NOMO-1 (cell line): ENCODE measurements around the gene PSMA3.

ENCODE experiments used
- DNase-seq, 2 experiments: peaks; one replicate each; lab custom pipeline; 2025; ENCODE audit not compliant: unreplicated experiment in 2 of 2; lab: John Stamatoyannopoulos, UW

Gene PSMA3

GRCh38 chr14:58265401-58265800 is 20.8 kb downstream of the PSMA3 start:
- DNase-seq, result no peak

DNA sequence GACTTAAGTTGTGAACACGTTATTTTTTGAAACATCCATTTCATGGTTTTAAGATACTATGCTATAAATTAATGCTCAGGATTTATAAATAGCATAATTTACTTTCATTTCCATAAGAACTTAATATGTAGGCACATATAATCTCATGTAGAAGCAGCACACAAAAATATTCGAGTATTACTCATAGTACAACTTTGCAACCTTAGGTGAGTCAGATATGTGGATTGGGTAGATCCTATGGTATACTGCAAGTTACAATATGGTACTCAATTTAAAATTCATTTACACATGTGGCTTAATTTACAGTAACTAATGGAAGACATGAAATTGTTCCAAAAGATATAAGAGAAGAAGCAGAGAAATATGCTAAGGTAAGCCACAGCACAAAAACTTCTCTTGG is 26.0 kb downstream of the PSMA3 start:
- DNase-seq, result no peak

GRCh38 chr14:58272588-58273372 is 28.1 kb downstream of the PSMA3 start:
- DNase-seq, result no peak

- DNase-seq, result peak in 1 of 2 experiments; percentile 7
These were observed 30.2 kb downstream of the PSMA3 start for GRCh38 chr14:58274881-58275280.

DNA sequence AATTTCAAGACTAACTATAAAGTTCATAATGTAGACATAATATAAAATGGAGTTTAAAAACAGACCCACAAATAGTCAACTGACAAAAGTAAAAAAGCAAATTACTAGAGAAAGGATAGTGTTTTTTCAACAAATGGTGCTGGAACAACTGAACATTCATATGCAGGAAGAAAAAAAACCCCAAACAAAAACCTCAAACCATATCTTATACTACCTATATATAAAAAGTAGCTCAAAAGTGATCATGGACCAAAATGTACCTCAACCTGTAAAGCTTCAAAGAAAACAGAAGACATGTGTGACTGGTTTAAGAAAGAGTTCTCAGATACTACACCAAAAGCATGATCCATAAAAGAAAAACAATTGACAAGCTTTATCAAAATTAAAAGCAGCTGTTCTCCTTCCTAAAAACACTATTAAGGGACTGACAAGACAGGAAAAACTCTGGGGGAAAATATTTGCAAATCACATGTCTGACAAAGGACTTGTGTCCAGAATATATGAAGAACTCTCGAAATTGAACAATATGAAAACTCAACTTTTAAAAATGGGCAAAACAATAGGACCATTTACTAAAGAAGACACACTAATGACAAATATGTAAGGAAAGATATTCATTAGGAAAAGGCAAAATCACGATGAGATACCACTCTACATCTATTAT is 31.0 kb downstream of the PSMA3 start:
- DNase-seq, result no peak

DNA sequence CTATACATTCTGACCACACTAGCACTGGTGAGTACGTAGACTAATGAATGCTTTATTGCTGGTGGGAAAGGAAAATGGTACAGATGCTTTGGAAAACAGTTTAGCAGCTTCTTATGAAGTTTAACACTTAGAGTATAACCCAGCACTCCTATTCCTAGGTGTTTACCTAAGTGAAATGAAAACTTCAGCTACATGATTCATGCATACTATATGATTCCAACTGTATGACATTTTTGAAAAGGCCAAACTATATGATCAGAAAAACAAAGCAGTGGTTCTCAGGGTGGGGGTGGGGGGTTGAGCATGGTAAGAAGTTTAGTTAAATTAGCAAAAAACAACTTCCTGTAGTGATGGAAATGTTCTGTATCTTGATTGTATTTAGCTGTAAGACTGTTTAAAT is 31.6 kb downstream of the PSMA3 start:
- DNase-seq, result no peak

DNA sequence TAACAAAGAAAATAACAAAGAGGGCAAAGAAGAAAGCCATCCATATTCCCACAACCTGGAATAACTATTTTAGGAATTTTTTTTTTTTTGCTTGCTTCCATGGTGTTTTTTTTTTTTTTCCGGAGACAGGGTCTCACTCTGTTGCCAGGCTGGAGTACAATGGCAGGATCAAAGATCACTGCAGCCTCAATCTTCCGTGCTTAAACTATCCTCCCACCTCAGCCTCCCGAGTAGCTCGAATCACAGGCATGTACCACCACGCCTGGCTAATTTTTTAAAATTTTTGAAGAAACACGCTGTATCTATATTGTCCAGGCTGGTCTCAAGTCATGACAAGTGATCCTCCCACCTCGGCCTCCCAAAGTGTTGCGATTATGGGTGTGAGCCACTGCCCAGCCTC is 33.5 kb downstream of the PSMA3 start:
- no peak for DNase-seq

DNA sequence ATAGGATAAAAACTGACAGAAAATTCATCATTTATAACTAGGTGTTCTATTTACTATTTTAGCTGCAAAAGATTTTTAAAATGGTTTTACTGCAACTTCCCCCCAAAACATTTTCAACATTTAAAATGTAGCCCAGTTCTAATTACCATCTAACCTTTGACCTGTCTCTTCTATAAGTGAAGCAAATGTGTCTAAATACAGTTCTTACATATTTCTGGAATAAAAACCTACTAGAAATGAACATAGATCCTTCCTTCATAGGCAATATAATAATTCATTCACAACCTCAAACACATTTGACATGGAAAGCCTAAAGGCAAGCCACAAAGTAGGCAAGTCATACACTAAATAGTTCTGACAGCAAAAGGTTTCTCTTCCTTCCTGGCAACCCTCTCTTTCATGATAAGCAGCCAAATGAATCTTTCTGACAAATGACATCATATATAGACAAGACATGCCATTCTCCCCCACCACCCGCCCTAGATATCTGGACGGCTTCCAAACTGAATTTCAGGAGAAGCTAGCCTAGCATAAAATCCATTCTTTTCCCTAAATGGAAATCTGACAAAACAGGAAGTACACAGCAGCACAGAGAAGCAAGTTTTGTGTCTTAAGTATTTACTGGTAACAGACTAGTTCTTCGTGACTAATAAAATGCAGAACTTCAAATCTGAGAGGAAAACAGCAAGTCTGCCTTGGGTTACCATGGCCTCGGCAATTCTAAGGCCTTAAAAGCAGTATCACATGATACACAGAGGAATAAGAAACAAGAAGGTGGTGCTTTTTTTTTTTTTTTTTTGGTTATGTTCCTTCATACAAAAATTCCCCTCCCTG is 36.5 kb downstream of the PSMA3 start:
- DNase-seq, result peak; percentile 31 to 79

DNA sequence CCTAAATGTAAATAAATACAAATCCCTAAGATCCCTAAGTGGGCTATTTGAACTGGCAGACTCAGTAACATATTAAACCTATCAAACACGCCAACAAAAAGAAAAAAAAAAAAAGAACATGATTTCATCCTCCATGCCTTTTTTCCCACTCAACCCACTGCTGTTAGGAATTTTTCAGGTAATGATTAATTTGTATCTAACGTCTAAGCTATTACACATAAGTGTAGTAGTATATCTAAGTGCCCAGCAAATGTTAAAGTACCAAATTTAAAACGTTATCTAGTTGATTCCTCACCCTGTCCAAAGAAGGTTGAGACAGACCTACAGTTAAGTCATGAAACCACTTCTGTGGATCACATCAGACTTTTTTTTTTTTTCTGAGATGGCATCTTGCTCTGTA is 37.3 kb downstream of the PSMA3 start:
- no peak for DNase-seq

- no peak for DNase-seq
These were observed 38.4 kb downstream of the PSMA3 start for GRCh38 chr14:58282925-58283593.

DNA sequence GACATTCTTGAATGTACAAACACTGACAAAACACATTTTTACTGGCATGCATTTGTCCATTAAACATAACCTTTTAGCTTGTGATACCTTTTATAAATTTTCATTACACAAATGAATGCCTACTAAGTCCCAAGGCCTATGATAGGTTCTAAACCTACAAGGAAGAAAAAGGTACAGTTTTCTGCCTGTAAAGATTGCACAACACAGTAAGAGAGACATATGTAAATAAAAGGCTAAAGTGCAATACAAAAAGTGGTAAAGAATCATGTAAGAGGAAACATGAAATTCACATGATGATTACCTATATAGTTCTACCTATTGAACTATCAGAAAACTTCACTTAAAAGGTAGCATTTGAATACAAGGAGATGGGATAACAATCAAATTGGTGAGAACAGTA is 39.1 kb downstream of the PSMA3 start:
- no peak for DNase-seq

DNA sequence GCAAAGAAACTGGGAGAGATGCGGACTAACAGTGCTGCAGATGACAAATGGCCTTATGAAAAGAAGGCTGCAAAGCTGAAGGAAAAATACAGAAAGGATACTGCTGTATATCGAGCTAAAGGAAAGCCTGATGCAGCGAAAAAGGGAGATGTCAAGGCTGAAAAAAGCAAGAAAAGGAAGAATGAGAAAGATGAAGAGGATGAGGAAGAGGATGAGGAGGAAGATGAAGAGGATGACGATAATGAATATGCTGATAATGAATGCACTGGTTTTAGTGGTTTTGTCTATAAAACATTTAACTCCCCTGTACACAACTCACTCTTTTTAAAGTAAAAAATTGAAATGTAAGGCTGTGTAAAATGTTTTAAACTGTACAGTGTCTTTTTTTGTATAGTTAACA is 40.5 kb downstream of the PSMA3 start:
- DNase-seq, result no peak

- DNase-seq, result no peak
These were observed 43.0 kb downstream of the PSMA3 start for GRCh38 chr14:58287607-58288042.

- no peak for DNase-seq
These were observed 43.6 kb downstream of the PSMA3 start for GRCh38 chr14:58288106-58288792.

GRCh38 chr14:58291646-58292045 is 47.0 kb downstream of the PSMA3 start:
- DNase-seq, result no peak

GRCh38 chr14:58292187-58292586 is 47.5 kb downstream of the PSMA3 start:
- DNase-seq, result no peak

GRCh38 chr14:58294201-58294600 is 49.6 kb downstream of the PSMA3 start:
- DNase-seq, result no peak

- DNase-seq, result no peak
These were observed 52.1 kb downstream of the PSMA3 start for GRCh38 chr14:58296726-58297125.

DNA sequence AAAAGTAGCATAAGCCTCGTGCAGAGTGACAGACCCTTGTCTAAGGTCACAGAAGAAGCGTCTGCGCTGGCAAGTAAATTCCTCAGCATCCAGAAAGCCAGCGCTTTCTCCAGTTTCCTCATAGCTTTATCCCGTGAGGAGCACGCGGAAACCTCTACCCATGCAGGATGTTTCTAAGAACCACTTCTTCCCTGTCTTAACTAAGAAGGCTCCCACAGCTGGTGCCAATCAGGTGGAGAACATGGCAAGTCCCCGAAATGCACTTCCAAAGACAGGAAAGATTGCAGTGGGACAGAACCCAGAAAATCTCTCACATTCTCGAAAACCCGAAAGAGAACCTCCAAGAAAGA is 52.7 kb downstream of the PSMA3 start:
- DNase-seq, result no peak

- DNase-seq, result peak; percentile 99 to 100
These were observed 53.3 kb downstream of the PSMA3 start for GRCh38 chr14:58297762-58298476.
